ENCODE data around the gene PPAN.

DNA sequence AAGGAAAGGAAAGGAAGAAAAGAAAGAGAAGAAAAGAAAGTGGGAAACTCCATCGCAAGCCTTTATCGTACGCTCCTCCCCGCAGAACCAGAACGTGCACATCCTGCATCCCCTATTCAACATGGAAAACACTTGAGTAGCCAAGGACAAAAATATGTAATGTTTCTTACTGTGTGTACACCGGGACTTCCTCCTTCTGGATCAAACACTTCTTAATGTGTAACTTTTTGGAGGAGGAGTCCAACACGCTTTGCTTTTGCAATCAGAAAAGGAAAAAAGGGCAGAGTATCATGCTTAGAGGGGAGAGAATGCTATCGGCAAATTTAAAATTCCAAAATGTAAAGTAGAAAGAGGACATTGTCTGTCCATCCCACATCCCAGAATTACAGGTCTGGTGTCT lies 27.8 kb upstream of the PPAN start:
- TF ChIP-seq, protein P1, sequence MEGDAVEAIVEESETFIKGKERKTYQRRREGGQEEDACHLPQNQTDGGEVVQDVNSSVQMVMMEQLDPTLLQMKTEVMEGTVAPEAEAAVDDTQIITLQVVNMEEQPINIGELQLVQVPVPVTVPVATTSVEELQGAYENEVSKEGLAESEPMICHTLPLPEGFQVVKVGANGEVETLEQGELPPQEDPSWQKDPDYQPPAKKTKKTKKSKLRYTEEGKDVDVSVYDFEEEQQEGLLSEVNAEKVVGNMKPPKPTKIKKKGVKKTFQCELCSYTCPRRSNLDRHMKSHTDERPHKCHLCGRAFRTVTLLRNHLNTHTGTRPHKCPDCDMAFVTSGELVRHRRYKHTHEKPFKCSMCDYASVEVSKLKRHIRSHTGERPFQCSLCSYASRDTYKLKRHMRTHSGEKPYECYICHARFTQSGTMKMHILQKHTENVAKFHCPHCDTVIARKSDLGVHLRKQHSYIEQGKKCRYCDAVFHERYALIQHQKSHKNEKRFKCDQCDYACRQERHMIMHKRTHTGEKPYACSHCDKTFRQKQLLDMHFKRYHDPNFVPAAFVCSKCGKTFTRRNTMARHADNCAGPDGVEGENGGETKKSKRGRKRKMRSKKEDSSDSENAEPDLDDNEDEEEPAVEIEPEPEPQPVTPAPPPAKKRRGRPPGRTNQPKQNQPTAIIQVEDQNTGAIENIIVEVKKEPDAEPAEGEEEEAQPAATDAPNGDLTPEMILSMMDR (IDR thresholded peaks at IDR 0.05): no peak
- TF ChIP-seq POLR2A (IDR thresholded peaks at IDR 0.05): no peak
